Measurements from ENCODE around the gene CUEDC2.

CUEDC2 gene

GRCh38 chr10:102409604-102410428, 22.6 kb downstream of the CUEDC2 start:
- peak; percentile 29 for DNase-seq (ENCODE audit: low read depth, low spot score)

GRCh38 chr10:102408728-102409603, 23.4 kb downstream of the CUEDC2 start:
- peak; percentile 61 for DNase-seq (ENCODE audit: low read depth, low spot score)

- no peak for DNase-seq (ENCODE audit: low read depth, low spot score)
Observed at GRCh38 chr10:102408131-102408727, 24.1 kb downstream of the CUEDC2 start.

GRCh38 chr10:102407425-102408130, 24.8 kb downstream of the CUEDC2 start:
- no peak for DNase-seq (ENCODE audit: low read depth, low spot score)

GRCh38 chr10:102406815-102407214, 25.6 kb downstream of the CUEDC2 start:
- DNase-seq (ENCODE audit: low read depth, low spot score): no peak

- DNase-seq (ENCODE audit: low read depth, low spot score): no peak
Observed at GRCh38 chr10:102405632-102406031, 26.7 kb downstream of the CUEDC2 start.

GRCh38 chr10:102405108-102405571, 27.2 kb downstream of the CUEDC2 start:
- no peak for DNase-seq (ENCODE audit: low read depth, low spot score)

GRCh38 chr10:102404361-102405107, 27.8 kb downstream of the CUEDC2 start:
- DNase-seq (ENCODE audit: low read depth, low spot score): no peak

- no peak for DNase-seq (ENCODE audit: low read depth, low spot score)
Observed at GRCh38 chr10:102403115-102403514, 29.3 kb downstream of the CUEDC2 start.

- DNase-seq (ENCODE audit: low read depth, low spot score): no peak
Observed at GRCh38 chr10:102402512-102402896, 29.9 kb downstream of the CUEDC2 start.

- DNase-seq (ENCODE audit: low read depth, low spot score): peak; percentile 84
Observed at GRCh38 chr10:102401735-102402511, 30.5 kb downstream of the CUEDC2 start.

- no peak for DNase-seq (ENCODE audit: low read depth, low spot score)
Observed at GRCh38 chr10:102401342-102401654, 31.1 kb downstream of the CUEDC2 start.

GRCh38 chr10:102400598-102401341, 31.6 kb downstream of the CUEDC2 start:
- DNase-seq (ENCODE audit: low read depth, low spot score): no peak

- no peak for DNase-seq (ENCODE audit: low read depth, low spot score)
Observed at GRCh38 chr10:102400076-102400475, 32.3 kb downstream of the CUEDC2 start.

GRCh38 chr10:102399217-102400021, 33.0 kb downstream of the CUEDC2 start:
- DNase-seq (ENCODE audit: low read depth, low spot score): peak; percentile 96

GRCh38 chr10:102398172-102399020, 34.0 kb downstream of the CUEDC2 start:
- DNase-seq (ENCODE audit: low read depth, low spot score): no peak

Measured in astrocyte of the hippocampus (primary cell).